ENCODE measurements around the gene BAD. TPM values are rescaled to one million over a fixed set of nuclear protein-coding genes. Genes with fewer than 3 reads are reported as not detected.
A peak's percentile ranks its signal among the peaks of the same experiment; 100 is the strongest.

Gene BAD
- total RNA-seq, 1 experiment from 2014 or later, result 48.4 TPM

GRCh38 chr11:64299847-64300648 is 15.6 kb upstream of the BAD start, which contains the start of gene CATSPERZ:
CATSPERZ (plus strand) TSS chr11:64300358; CDS start chr11:64300411, 53 bp downstream.
- POLR2A ChIA-PET (ENCODE audit: low non-redundant PET), result no interaction called here

DNA sequence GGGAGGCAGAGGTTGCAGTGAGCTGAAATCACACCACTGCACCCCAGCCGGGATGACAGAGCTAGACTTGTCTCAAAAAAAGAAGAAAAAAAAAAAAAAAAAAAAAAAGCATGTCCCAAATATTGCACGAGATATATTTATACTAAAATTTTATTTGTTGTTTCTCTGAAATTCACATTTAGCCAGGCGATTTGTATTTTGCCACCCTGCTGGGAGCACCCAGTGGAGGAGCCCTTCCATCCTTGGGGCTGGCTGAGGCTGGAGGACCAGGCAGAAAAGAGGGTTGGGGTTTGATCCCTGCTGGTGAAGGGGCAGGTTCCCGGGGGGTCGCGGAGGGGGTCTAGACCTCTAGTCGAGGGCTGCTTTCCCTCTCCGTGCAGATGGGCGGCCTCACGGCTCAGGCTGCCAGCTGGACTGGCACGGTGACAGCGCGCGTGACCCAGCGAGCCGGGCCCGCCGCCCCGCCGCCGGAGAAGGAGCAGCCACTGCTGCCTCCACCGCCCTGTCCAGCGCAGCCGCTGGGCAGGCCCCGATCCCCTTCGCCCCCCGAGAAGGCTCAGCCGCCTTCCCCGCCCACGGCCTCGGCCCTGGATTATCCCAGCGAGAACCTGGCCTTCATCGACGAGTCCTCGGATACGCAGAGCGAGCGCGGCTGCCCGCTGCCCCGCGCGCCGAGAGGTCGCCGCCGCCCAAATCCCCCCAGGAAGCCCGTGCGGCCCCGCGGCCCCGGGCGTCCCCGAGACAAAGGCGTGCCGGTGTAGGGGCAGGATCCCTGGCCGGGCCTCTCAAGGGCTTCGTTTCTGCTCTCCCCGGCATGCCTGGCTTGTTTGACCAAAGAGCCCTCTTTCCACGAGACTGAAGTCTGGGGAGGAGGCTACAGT is 14.7 kb upstream of the BAD start:
- Histone ChIP-seq H3K4me3 (ENCODE audit: low read depth, low read length, poor library complexity, severe bottlenecking) (peak overlapping the region; percentile 38), H3K27ac (ENCODE audit: low read depth, low read length, poor library complexity, severe bottlenecking) (no peak overlapping the region), H3K36me3 (ENCODE audit: insufficient read depth, low read length, poor library complexity, severe bottlenecking) (no peaks in the 10 kb centered on the region), H3K27me3 (replicated peaks; ENCODE audit: insufficient read depth, low read depth, low read length, poor library complexity) (peaks cover 13% of the 10 kb centered on the region), H3K9me3 (ENCODE audit: low read depth, low read length, poor library complexity, severe bottlenecking) (no peaks in the 10 kb centered on the region), H3K4me1 (ENCODE audit: insufficient read depth, low read length, poor library complexity, severe bottlenecking) (peaks cover 22% of the 10 kb centered on the region)
- intact Hi-C loops (cut with micrococcal nuclease; ENCODE audit: unreplicated experiment), result no loop called here
- no TSS peak for BruUV-seq (replicated peaks)
- DNase-seq (ENCODE audit: low spot score), result no peak
- ChIA-PET CTCF (interaction anchor here (0.6 kb wide), 1 partner anchor 56 kb away, joined by 7 read pairs; no protein-coding TSS in a partner anchor), POLR2A (ENCODE audit: low non-redundant PET) (no interaction called here)
- TF ChIP-seq CTCF (conservative IDR thresholded peaks at IDR 0.05; ENCODE audit: low read depth, low read length) (no peak), EZH2 (IDR thresholded peaks at IDR 0.05; ENCODE audit: borderline replicate concordance, low read depth, low read length, poor library complexity, severe bottlenecking) (no peak)

More at GRCh38 chr11:64299847-64300648, 15.6 kb upstream of the BAD start, which contains the start of gene CATSPERZ:
- Histone ChIP-seq H3K27me3 (replicated peaks; ENCODE audit: insufficient read depth, low read depth, low read length, poor library complexity) (peaks cover 13% of the 10 kb centered on the region), H3K4me3 (ENCODE audit: low read depth, low read length, poor library complexity, severe bottlenecking) (peak within 1 kb of the TSS; percentile 38), H3K27ac (ENCODE audit: low read depth, low read length, poor library complexity, severe bottlenecking) (no peak within 1 kb of the TSS), H3K4me1 (ENCODE audit: insufficient read depth, low read length, poor library complexity, severe bottlenecking) (peaks cover 23% of the 10 kb centered on the region), H3K36me3 (ENCODE audit: insufficient read depth, low read length, poor library complexity, severe bottlenecking) (no peaks in the 10 kb centered on the region), H3K9me3 (ENCODE audit: low read depth, low read length, poor library complexity, severe bottlenecking) (no peaks in the 10 kb centered on the region)
- BruUV-seq (replicated peaks), result no TSS peak
- CTCF ChIA-PET, result interaction anchor here (0.8 to 1.7 kb wide), 8 partner anchors 9 to 94 kb away, joined by 3 to 33 read pairs (median 4); partner anchors contain the start of genes BAD, FERMT3, KCNK4 and NUDT22
- intact Hi-C loops (cut with micrococcal nuclease; ENCODE audit: unreplicated experiment), result loop anchor here (5.0 kb wide), 1 partner anchor 113 kb away; the partner anchor contains the start of gene STIP1
- no peak for TF ChIP-seq CTCF (conservative IDR thresholded peaks at IDR 0.05; ENCODE audit: low read depth, low read length)
- no peak for TF ChIP-seq EZH2 (IDR thresholded peaks at IDR 0.05; ENCODE audit: borderline replicate concordance, low read depth, low read length, poor library complexity, severe bottlenecking)
- DNase-seq (ENCODE audit: low spot score), result no peak

DNA sequence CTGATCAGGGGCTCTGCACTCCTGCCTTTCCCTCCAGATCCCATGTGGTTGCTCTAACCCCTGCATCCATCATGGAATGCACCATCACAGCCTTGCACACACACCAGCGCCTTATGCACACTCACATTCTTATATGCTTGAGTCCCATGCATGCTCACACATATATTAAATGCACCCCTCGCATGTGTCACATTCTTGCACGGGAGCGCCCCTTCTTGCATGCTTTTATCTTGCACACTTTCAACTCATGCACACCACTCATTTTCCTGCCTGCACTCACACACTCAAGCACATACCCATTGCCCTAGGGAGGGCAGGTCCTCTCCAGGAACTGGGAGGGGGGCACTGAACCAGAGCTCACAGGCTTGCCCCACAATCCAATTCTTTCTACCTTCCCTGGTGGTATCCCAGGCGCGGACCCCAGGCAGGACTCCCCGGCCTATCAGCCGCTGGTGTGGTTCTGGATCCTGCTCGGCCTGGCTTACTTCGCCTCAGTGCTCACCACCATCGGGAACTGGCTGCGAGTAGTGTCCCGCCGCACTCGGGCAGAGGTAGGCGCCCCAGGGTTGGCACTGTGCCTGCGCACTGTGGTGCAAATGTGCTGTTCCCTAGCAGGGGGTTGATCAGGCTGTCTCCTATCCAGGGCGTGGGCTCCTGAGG is 13.4 kb upstream of the BAD start:
- Histone ChIP-seq H3K4me3 (ENCODE audit: low read depth, low read length, poor library complexity, severe bottlenecking) (no peak overlapping the region), H3K27ac (ENCODE audit: low read depth, low read length, poor library complexity, severe bottlenecking) (no peak overlapping the region), H3K27me3 (replicated peaks; ENCODE audit: insufficient read depth, low read depth, low read length, poor library complexity) (peaks cover 20% of the 10 kb centered on the region), H3K36me3 (ENCODE audit: insufficient read depth, low read length, poor library complexity, severe bottlenecking) (no peaks in the 10 kb centered on the region), H3K4me1 (ENCODE audit: insufficient read depth, low read length, poor library complexity, severe bottlenecking) (peaks cover 17% of the 10 kb centered on the region), H3K9me3 (ENCODE audit: low read depth, low read length, poor library complexity, severe bottlenecking) (no peaks in the 10 kb centered on the region)
- intact Hi-C loops (cut with micrococcal nuclease; ENCODE audit: unreplicated experiment), result no loop called here
- TF ChIP-seq CTCF (conservative IDR thresholded peaks at IDR 0.05; ENCODE audit: low read depth, low read length), result no peak
- TF ChIP-seq EZH2 (IDR thresholded peaks at IDR 0.05; ENCODE audit: borderline replicate concordance, low read depth, low read length, poor library complexity, severe bottlenecking), result no peak
- no TSS peak for BruUV-seq (replicated peaks)
- DNase-seq (ENCODE audit: low spot score), result no peak
- CTCF ChIA-PET, result no interaction called here
- POLR2A ChIA-PET (ENCODE audit: low non-redundant PET), result no interaction called here
